IMR-90 (cell line): ENCODE results near the gene SLC27A6. TPM values are rescaled to one million over a fixed set of nuclear protein-coding genes. Genes with fewer than 3 reads are reported as not detected.

Experiments used
- ATAC-seq: fragments of 200-7000 bp; cut with Tn5 transposase; 2 replicates; pipeline ENCODE4 v1.9.1; 2020; ENCODE audit warnings: low read depth, mild to moderate bottlenecking, moderate library complexity
- BruUV-seq: library from RNA; stranded (reverse); fragments of 400-500 nt; replicated peaks from 2 replicates; lab custom pipeline; 2021; lab: Mats Ljungman, UMichigan
- CTCF ChIA-PET: fragments of 300-600 bp; formaldehyde crosslinking; extraction: SDS; loops from one replicate; lab custom pipeline; 2021; ENCODE audit warnings: antibody characterized with exemption; lab: Yijun Ruan, JAX
- POLR2A ChIA-PET: fragments of 300-600 bp; sonication (Branson Sonifier 250); formaldehyde crosslinking; loops from one replicate; lab custom pipeline; 2022; ENCODE audit warnings: antibody characterized with exemption; ENCODE audit not compliant: unreplicated experiment; lab: Charles Lee
- DNase-seq: peaks from one replicate; pipeline ENCODE4 v3.0.0; 2013
- H2AFZ ChIP-seq: replicated peaks from 2 replicates; pipeline ENCODE3; 2013; ENCODE audit warnings: low read length, mild to moderate bottlenecking; ENCODE audit not compliant: poor library complexity
- H2AK5ac ChIP-seq: 2 replicates; pipeline ENCODE4 v1.6.1; 2013; ENCODE audit warnings: low read depth, low read length, inconsistent platforms
- H2AK9ac ChIP-seq: replicated peaks from 2 replicates; pipeline ENCODE3; 2013; ENCODE audit warnings: mild to moderate bottlenecking, low read depth, low read length, moderate library complexity; ENCODE audit not compliant: poor library complexity
- H2BK120ac ChIP-seq: 2 replicates; pipeline ENCODE4 v1.6.1; 2013; ENCODE audit warnings: low read depth, low read length, inconsistent platforms
- H2BK15ac ChIP-seq: 3 replicates; pipeline ENCODE4 v1.6.1; 2013; ENCODE audit warnings: low read depth, low read length, inconsistent platforms
- H2BK20ac ChIP-seq: 2 replicates; pipeline ENCODE4 v1.6.1; 2013; ENCODE audit warnings: low read depth, mild to moderate bottlenecking, inconsistent platforms, low read length, moderate library complexity
- H2BK5ac ChIP-seq: 2 replicates; pipeline ENCODE4 v1.6.1; 2013; ENCODE audit warnings: mild to moderate bottlenecking, low read depth, low read length, inconsistent platforms; ENCODE audit not compliant: poor library complexity, severe bottlenecking
- H3K14ac ChIP-seq: replicated peaks from 2 replicates; pipeline ENCODE4 v1.6.1; 2013; ENCODE audit warnings: low read depth, low read length, inconsistent platforms
- H3K18ac ChIP-seq: 2 replicates; pipeline ENCODE4 v1.6.1; 2013; ENCODE audit warnings: low read depth, low read length, control low read depth
- H3K23ac ChIP-seq: 2 replicates; pipeline ENCODE4 v1.6.1; 2013; ENCODE audit warnings: low read depth, low read length, inconsistent platforms
- H3K27ac ChIP-seq: 2 replicates; pipeline ENCODE4 v1.5.1; 2013; ENCODE audit warnings: mild to moderate bottlenecking, control low read depth, low read length; ENCODE audit not compliant: insufficient read depth
- H3K27me3 ChIP-seq: 2 replicates; pipeline ENCODE4 v1.6.1; 2013; ENCODE audit warnings: low read length; ENCODE audit not compliant: control insufficient read depth, insufficient read depth
- H3K36me3 ChIP-seq: 2 replicates; pipeline ENCODE4 v1.6.1; 2013; ENCODE audit warnings: low read length, mixed read lengths; ENCODE audit not compliant: control insufficient read depth, insufficient read depth
- H3K4ac ChIP-seq: 2 replicates; pipeline ENCODE4 v1.6.1; 2013; ENCODE audit warnings: low read depth, low read length, inconsistent platforms
- H3K4me1 ChIP-seq: 2 replicates; pipeline ENCODE4 v1.6.1; 2013; ENCODE audit warnings: low read length, mixed read lengths; ENCODE audit not compliant: control insufficient read depth, insufficient read depth
- H3K4me2 ChIP-seq: 2 replicates; pipeline ENCODE4 v1.6.1; 2013; ENCODE audit warnings: low read depth, mild to moderate bottlenecking, control low read depth, low read length, moderate library complexity
- H3K4me3 ChIP-seq: 2 replicates; pipeline ENCODE4 v1.5.1; 2013; ENCODE audit warnings: low read depth, mild to moderate bottlenecking, control low read depth, low read length, moderate library complexity; ENCODE audit not compliant: insufficient read depth
- H3K56ac ChIP-seq: 2 replicates; pipeline ENCODE4 v1.6.1; 2013; ENCODE audit warnings: low read length, inconsistent platforms; ENCODE audit not compliant: insufficient read depth; ENCODE audit errors: extremely low read depth
- H3K79me1 ChIP-seq, 2 experiments: 2 replicates each; pipeline ENCODE4 v1.6.1; 2013; ENCODE audit warnings: low read length in 2 of 2, inconsistent platforms in 1 of 2, low read depth in 1 of 2
- H3K9ac ChIP-seq: 2 replicates; pipeline ENCODE4 v1.6.1; 2013; ENCODE audit warnings: low read depth, low read length, control low read depth
- H3K9me1 ChIP-seq: 2 replicates; pipeline ENCODE4 v1.6.1; 2013; ENCODE audit warnings: low read length, inconsistent platforms; ENCODE audit not compliant: insufficient read depth
- H3K9me3 ChIP-seq: 2 replicates; pipeline ENCODE4 v1.6.1; 2013; ENCODE audit warnings: low read length; ENCODE audit not compliant: control insufficient read depth, insufficient read depth
- H4K20me1 ChIP-seq: 2 replicates; pipeline ENCODE4 v1.6.1; 2013; ENCODE audit warnings: low read length, inconsistent platforms; ENCODE audit not compliant: insufficient read depth
- H4K5ac ChIP-seq: 2 replicates; pipeline ENCODE4 v1.6.1; 2013; ENCODE audit warnings: mild to moderate bottlenecking, low read depth, low read length, control low read depth
- H4K8ac ChIP-seq, 2 experiments: 2 replicates each; pipeline ENCODE4 v1.6.1; 2013; ENCODE audit warnings: low read depth in 2 of 2, low read length in 2 of 2, control low read depth in 1 of 2, inconsistent platforms in 1 of 2
- H4K91ac ChIP-seq: 2 replicates; pipeline ENCODE4 v1.6.1; 2013; ENCODE audit warnings: low read depth, low read length, inconsistent platforms; ENCODE audit not compliant: insufficient read depth
- CEBPB ChIP-seq: IDR thresholded peaks from 2 replicates; pipeline ENCODE4 v1.6.1; 2012; ENCODE audit warnings: low read depth, low read length, improper control_type of control experiment
- MAFK ChIP-seq: IDR thresholded peaks from 2 replicates; pipeline ENCODE4 v1.6.1; 2012; ENCODE audit warnings: low read depth, low read length, improper control_type of control experiment
- WGBS, 2 experiments: methylation state at CpG; one replicate each; pipeline versions ENCODE4 v1.1.5 to v1.1.7; 2013; ENCODE audit warnings: missing lambda C conversion rate in 2 of 2; ENCODE audit not compliant: insufficient read length in 1 of 2; ENCODE audit errors: extremely low coverage in 2 of 2; 5-methylcytosine and 5-hydroxymethylcytosine counted together
- dilution Hi-C: fragments of 300-500 bp; cut with HindIII; formaldehyde crosslinking; loops from one replicate; pipeline ENCODE4 v1.14.3; 2018; ENCODE audit warnings: low sequenced_read_pairs; ENCODE audit not compliant: unreplicated experiment
- in situ Hi-C: fragments of 300-500 bp; cut with MboI; formaldehyde crosslinking; loops from 3 replicates; pipeline ENCODE4 v1.14.3; 2019; ENCODE audit warnings: low sequenced_read_pairs, inconsistent platforms, mixed read lengths
- intact Hi-C: fragments of 100-400 bp; cut with micrococcal nuclease; formaldehyde crosslinking; loops from 2 replicates; pipeline ENCODE4 v1.10.0; 2022
- polyA plus RNA-seq, 3 experiments: library from polyadenylated mRNA; depleted of rRNA; stranded (reverse); fragments of >200 nt; gene quantifications; 2 replicates each; pipeline ENCODE4 v1.2.3, GENCODE V29; 2012; ENCODE audit warnings: low replicate concordance in 1 of 3
- total RNA-seq: library from RNA; depleted of rRNA; stranded (reverse); fragments of >200 nt; gene quantifications from 2 replicates; pipeline ENCODE4 v1.2.3, GENCODE V29; 2012

SLC27A6 gene
- total and polyA plus RNA-seq, 2 of the 4 experiments (the other 2 are of a cell fraction) = under 0.01 to 0.02 TPM

- no peak overlapping the region for H2BK15ac ChIP-seq
- H3K4ac ChIP-seq = no peak overlapping the region
- intact Hi-C loops (no loop called here), dilution Hi-C loops (no loop called here), in situ Hi-C loops (loop anchor here (25.0 kb wide), 1 partner anchor 102 kb away; no protein-coding TSS in a partner anchor)
- no peak overlapping the region for H3K27ac ChIP-seq
- H4K8ac ChIP-seq = no peak overlapping the region
- H3K18ac ChIP-seq = no peak overlapping the region
- TF ChIP-seq CEBPB (no peak), MAFK (no peak)
- no peak overlapping the region for H3K4me2 ChIP-seq
- H3K14ac ChIP-seq = no peak overlapping the region
- ATAC-seq = no peak
- no peak for DNase-seq
- H2BK120ac ChIP-seq = no peak overlapping the region
- no peaks in the 10 kb centered on the region for H4K20me1 ChIP-seq
- H2AFZ ChIP-seq = no peak overlapping the region
- no peak overlapping the region for H3K9ac ChIP-seq
- no peaks in the 10 kb centered on the region for H3K79me1 ChIP-seq
- no peaks in the 10 kb centered on the region for H3K9me3 ChIP-seq
- ChIA-PET CTCF (interaction anchor here (1.2 kb wide), 1 partner anchor 112 kb away, joined by 3 read pairs; no protein-coding TSS in a partner anchor), POLR2A (no interaction called here)
- H4K91ac ChIP-seq = no peak overlapping the region
- H3K4me3 ChIP-seq = no peak overlapping the region
- H2AK9ac ChIP-seq = no peak overlapping the region
- WGBS, 2 experiments = 85% methylated on average over 2 of the region's 4 CpGs; no CpG with 5 or more reads in 1 of the 2 experiments
- no peaks in the 10 kb centered on the region; the same call in 1 of the 2 replicates for H3K27me3 ChIP-seq
- no peaks in the 10 kb centered on the region for H3K4me1 ChIP-seq
- H4K5ac ChIP-seq = no peak overlapping the region
- no TSS peak for BruUV-seq
- H3K56ac ChIP-seq = no peak overlapping the region
- no peak overlapping the region for H3K23ac ChIP-seq
- H2BK20ac ChIP-seq = no peak overlapping the region
- no peaks in the 10 kb centered on the region for H3K9me1 ChIP-seq
- H2BK5ac ChIP-seq = no peak overlapping the region
- H3K36me3 ChIP-seq = no peaks in the 10 kb centered on the region
- H2AK5ac ChIP-seq = no peak overlapping the region
These were observed 48.9 kb downstream of the SLC27A6 start for GRCh38 chr5:129014185-129014584.
